A673 (cell line): ENCODE measurements around the gene RAB38. TPM values are rescaled to one million over a fixed set of nuclear protein-coding genes. Genes with fewer than 3 reads are reported as not detected.

Source experiments
- BruUV-seq: library from RNA; stranded (reverse); fragments of 400-500 nt; replicated peaks from 2 replicates; lab custom pipeline; 2021; lab: Mats Ljungman, UMichigan
- CTCF ChIA-PET: fragments of 300-600 bp; sonication (Branson Sonifier 250); formaldehyde crosslinking; loops from one replicate; lab custom pipeline; 2022; ENCODE audit warnings: antibody characterized with exemption; lab: Charles Lee
- POLR2A ChIA-PET: fragments of 300-600 bp; sonication (Branson Sonifier 250); formaldehyde crosslinking; loops from one replicate; lab custom pipeline; 2022; ENCODE audit warnings: antibody characterized with exemption; ENCODE audit not compliant: low non-redundant PET; lab: Charles Lee
- DNase-seq: peaks from one replicate; pipeline ENCODE4 v3.0.0-alpha.2; 2015; ENCODE audit warnings: low spot score
- H3K27ac ChIP-seq: fragments of 200-600 bp; sonication (generic); 2 replicates; pipeline ENCODE4 v1.5.1; 2016; ENCODE audit warnings: mixed run types, low read depth, mild to moderate bottlenecking, mixed read lengths, antibody characterized with exemption, low read length; ENCODE audit not compliant: poor library complexity, severe bottlenecking
- H3K27me3 ChIP-seq: fragments of 200-600 bp; sonication (generic); replicated peaks from 2 replicates; pipeline ENCODE4 v1.6.1; 2017; ENCODE audit warnings: mixed run types, low read depth, mild to moderate bottlenecking, mixed read lengths, antibody characterized with exemption, low read length; ENCODE audit not compliant: insufficient read depth, poor library complexity
- H3K36me3 ChIP-seq: fragments of 200-600 bp; sonication (generic); 2 replicates; pipeline ENCODE4 v1.6.1; 2016; ENCODE audit warnings: mixed run types, mild to moderate bottlenecking, mixed read lengths, antibody characterized with exemption, low read length; ENCODE audit not compliant: insufficient read depth, poor library complexity, severe bottlenecking
- H3K4me1 ChIP-seq: fragments of 200-600 bp; sonication (generic); 2 replicates; pipeline ENCODE4 v1.6.1; 2017; ENCODE audit warnings: mixed run types, mild to moderate bottlenecking, mixed read lengths, antibody characterized with exemption, low read length; ENCODE audit not compliant: insufficient read depth, poor library complexity, severe bottlenecking
- H3K4me3 ChIP-seq: fragments of 200-600 bp; sonication (generic); 2 replicates; pipeline ENCODE4 v1.5.1; 2016; ENCODE audit warnings: low read depth, mixed run types, mild to moderate bottlenecking, mixed read lengths, low read length; ENCODE audit not compliant: poor library complexity, severe bottlenecking
- H3K9me3 ChIP-seq: fragments of 200-600 bp; sonication (generic); 2 replicates; pipeline ENCODE4 v1.6.1; 2016; ENCODE audit warnings: mixed run types, low read depth, mild to moderate bottlenecking, mixed read lengths, antibody characterized with exemption, low read length; ENCODE audit not compliant: poor library complexity, severe bottlenecking
- CTCF ChIP-seq: fragments of 300-800, 200-600 bp; sonication (generic); conservative IDR thresholded peaks from 2 replicates; pipeline ENCODE4 v1.5.1; 2017; ENCODE audit warnings: low read depth, mild to moderate bottlenecking, antibody characterized with exemption, low read length, moderate library complexity, mixed read lengths
- EZH2 ChIP-seq: fragments of 200-600 bp; sonication (generic); IDR thresholded peaks from 2 replicates; pipeline ENCODE4 v1.6.1; 2017; ENCODE audit warnings: borderline replicate concordance, low read depth, mild to moderate bottlenecking, mixed read lengths, antibody characterized with exemption, low read length; ENCODE audit not compliant: poor library complexity, severe bottlenecking
- intact Hi-C: fragments of 100-400 bp; cut with micrococcal nuclease; formaldehyde crosslinking; loops from one replicate; pipeline ENCODE4 v1.10.0; 2022; ENCODE audit not compliant: unreplicated experiment
- total RNA-seq: library from RNA; stranded (reverse); gene quantifications from 2 replicates; pipeline ENCODE4 v1.2.3, GENCODE V29; 2021

The RAB38 gene
- total RNA-seq, 1 experiment from 2014 or later: 1.6 TPM

DNA sequence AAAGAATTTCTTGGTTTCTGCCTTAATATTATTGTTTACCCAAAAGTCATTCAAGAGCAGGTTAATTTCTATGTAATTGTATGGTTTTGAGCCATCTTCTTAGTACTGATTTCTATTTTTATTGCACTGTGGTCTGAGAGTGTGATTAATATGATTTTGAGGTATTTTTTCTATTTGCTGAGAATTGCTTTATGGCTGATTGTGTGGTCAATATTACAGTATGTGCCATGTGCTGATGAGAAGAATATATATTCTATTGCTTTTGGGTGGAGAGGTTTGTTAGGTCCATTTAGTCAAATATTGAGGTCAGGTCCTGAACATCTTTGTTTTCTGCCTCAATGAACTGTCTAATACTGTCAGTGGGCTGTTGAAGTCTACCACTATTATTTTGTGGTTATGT lies 20.7 kb upstream of the RAB38 start:
- intact Hi-C loops: no loop called here

DNA sequence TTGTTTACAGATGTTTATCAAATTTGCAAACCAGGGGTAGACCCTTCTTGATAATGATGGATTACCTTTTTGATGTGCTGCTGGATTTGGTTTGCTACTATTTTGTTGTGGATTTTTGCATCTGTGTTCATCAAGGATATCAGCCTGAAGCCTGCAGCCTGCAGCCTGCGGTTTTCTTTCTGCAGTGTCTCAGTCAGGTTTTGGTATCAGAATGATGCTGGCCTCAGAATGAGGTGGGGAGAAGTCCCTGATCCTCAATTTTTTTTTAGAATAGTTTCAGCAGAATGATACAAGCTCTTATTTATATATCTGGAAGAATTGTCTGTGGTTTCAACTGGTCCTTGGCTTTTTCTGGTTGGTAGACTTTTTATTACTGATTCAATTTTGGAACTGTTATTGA lies 19.7 kb upstream of the RAB38 start:
- POLR2A ChIA-PET: no interaction called here
- no peak for DNase-seq
- BruUV-seq: no TSS peak
- intact Hi-C loops: no loop called here
- Histone ChIP-seq H3K27me3 (peaks cover 3% of the 10 kb centered on the region), H3K36me3 (no peaks in the 10 kb centered on the region), H3K4me1 (no peaks in the 10 kb centered on the region), H3K27ac (no peak overlapping the region), H3K4me3 (no peak overlapping the region), H3K9me3 (no peaks in the 10 kb centered on the region)
- CTCF ChIA-PET: no interaction called here
- no peak for TF ChIP-seq EZH2

More for the DNA sequence above, 20.7 kb upstream of the RAB38 start:
- TF ChIP-seq CTCF (no peak), EZH2 (no peak)
- no peaks in the 10 kb centered on the region for H3K9me3 ChIP-seq
- ChIA-PET CTCF (no interaction called here), POLR2A (no interaction called here)
- H3K36me3 ChIP-seq: no peaks in the 10 kb centered on the region
- peaks cover 3% of the 10 kb centered on the region for H3K27me3 ChIP-seq
- no peak for DNase-seq
- H3K4me3 ChIP-seq: no peak overlapping the region
- no peaks in the 10 kb centered on the region for H3K4me1 ChIP-seq
- H3K27ac ChIP-seq: no peak overlapping the region
- no TSS peak for BruUV-seq

- H3K9me3 ChIP-seq: no peaks in the 10 kb centered on the region
- DNase-seq: no peak
- no TSS peak for BruUV-seq
- TF ChIP-seq CTCF (no peak), EZH2 (no peak)
- H3K27ac ChIP-seq: no peak overlapping the region
- H3K4me1 ChIP-seq: no peaks in the 10 kb centered on the region
- intact Hi-C loops: no loop called here
- POLR2A ChIA-PET: no interaction called here
- CTCF ChIA-PET: no interaction called here
- no peak overlapping the region for H3K4me3 ChIP-seq
- no peaks in the 10 kb centered on the region for H3K36me3 ChIP-seq
- peaks cover 3% of the 10 kb centered on the region for H3K27me3 ChIP-seq
Observed at GRCh38 chr11:88193278-88193677, 18.0 kb upstream of the RAB38 start.

DNA sequence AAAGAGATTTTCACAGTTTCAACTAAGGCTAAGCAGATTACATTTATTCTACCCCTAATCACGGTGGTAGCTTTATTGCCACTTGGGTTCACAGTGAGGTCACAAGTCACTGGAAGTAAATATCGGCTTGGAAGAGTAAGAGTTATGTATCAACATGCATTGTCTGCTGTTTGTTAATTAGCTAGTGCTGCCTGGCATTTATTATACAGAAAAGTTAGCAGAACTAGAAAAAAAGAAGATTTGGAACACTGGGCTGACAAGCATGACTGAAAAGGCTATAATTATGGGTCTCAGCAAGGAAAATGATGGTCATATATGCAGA lies 13.7 kb upstream of the RAB38 start:
- no peaks in the 10 kb centered on the region for H3K36me3 ChIP-seq
- CTCF ChIA-PET: no interaction called here
- no peaks in the 10 kb centered on the region for H3K9me3 ChIP-seq
- POLR2A ChIA-PET: no interaction called here
- TF ChIP-seq CTCF (no peak), EZH2 (no peak)
- no peak overlapping the region for H3K4me3 ChIP-seq
- peaks cover 3% of the 10 kb centered on the region for H3K27me3 ChIP-seq
- no peak for DNase-seq
- intact Hi-C loops: no loop called here
- H3K27ac ChIP-seq: no peak overlapping the region
- no peaks in the 10 kb centered on the region for H3K4me1 ChIP-seq
- BruUV-seq: no TSS peak
